Measurements from ENCODE around the gene OR2L3. TPM values are rescaled to one million over a fixed set of nuclear protein-coding genes. Genes with fewer than 3 reads are reported as not detected.
"Not testable (repeated sequence)": the region's sequence is repeated elsewhere in the genome, so short reads cannot be mapped to it uniquely, and the experiment has no call there.

The OR2L3 gene

GRCh38 chr1:248065071-248065470 is 18.4 kb downstream of the OR2L3 start:
- H3K9ac ChIP-seq (ENCODE audit: low read depth, low read length) = no peak overlapping the region
- H3K4me3 ChIP-seq (ENCODE audit: low read length) = no peak overlapping the region
- H3K27me3 ChIP-seq (ENCODE audit: control insufficient read depth, insufficient read depth, low read length) = no peaks in the 10 kb centered on the region
- no peaks in the 10 kb centered on the region for H3K4me1 ChIP-seq (ENCODE audit: control insufficient read depth, insufficient read depth, low read length)
- H3K9me3 ChIP-seq (replicated peaks; ENCODE audit: low read length) = peaks cover 2% of the 10 kb centered on the region
- no peaks in the 10 kb centered on the region for H3K36me3 ChIP-seq (ENCODE audit: insufficient read depth, low read length)
- no peak overlapping the region for H3K4me2 ChIP-seq (ENCODE audit: low read length)

GRCh38 chr1:248065604-248066003 is 19.0 kb downstream of the OR2L3 start:
- no peak overlapping the region for H3K9ac ChIP-seq (ENCODE audit: low read depth, low read length)
- H3K4me1 ChIP-seq (ENCODE audit: control insufficient read depth, insufficient read depth, low read length) = no peaks in the 10 kb centered on the region
- no peaks in the 10 kb centered on the region for H3K27me3 ChIP-seq (ENCODE audit: control insufficient read depth, insufficient read depth, low read length)
- H3K4me2 ChIP-seq (ENCODE audit: low read length) = no peak overlapping the region
- H3K36me3 ChIP-seq (ENCODE audit: insufficient read depth, low read length) = no peaks in the 10 kb centered on the region
- no peak overlapping the region for H3K4me3 ChIP-seq (ENCODE audit: low read length)
- H3K9me3 ChIP-seq (replicated peaks; ENCODE audit: low read length) = peaks cover 2% of the 10 kb centered on the region

GRCh38 chr1:248083864-248084263 is 37.2 kb downstream of the OR2L3 start:
- not testable (repeated sequence) for H3K4me2 ChIP-seq (ENCODE audit: low read length); H3K4me3 ChIP-seq (ENCODE audit: low read length); H3K36me3 ChIP-seq (ENCODE audit: insufficient read depth, low read length); H3K4me1 ChIP-seq (ENCODE audit: control insufficient read depth, insufficient read depth, low read length); H3K27me3 ChIP-seq (ENCODE audit: control insufficient read depth, insufficient read depth, low read length); H3K9ac ChIP-seq (ENCODE audit: low read depth, low read length); H3K9me3 ChIP-seq (replicated peaks; ENCODE audit: low read length)

GRCh38 chr1:248094884-248095283 is 48.2 kb downstream of the OR2L3 start, which contains the start of gene OR2L13:
Gene OR2L13, plus strand, starts transcription at chr1:248095184. Its CDS starts 4,192 bp downstream, at chr1:248099376.
- Histone ChIP-seq H3K4me1 (ENCODE audit: control insufficient read depth, insufficient read depth, low read length) (no peaks in the 10 kb centered on the region), H3K27me3 (ENCODE audit: control insufficient read depth, insufficient read depth, low read length) (no peaks in the 10 kb centered on the region), H3K4me2 (ENCODE audit: low read length) (no peak within 1 kb of the TSS), H3K9ac (ENCODE audit: low read depth, low read length) (no peak within 1 kb of the TSS), H3K4me3 (ENCODE audit: low read length) (no peak within 1 kb of the TSS), H3K9me3 (replicated peaks; ENCODE audit: low read length) (peaks cover 3% of the 10 kb centered on the region), H3K36me3 (ENCODE audit: insufficient read depth, low read length) (no peaks in the 10 kb centered on the region)

DNA sequence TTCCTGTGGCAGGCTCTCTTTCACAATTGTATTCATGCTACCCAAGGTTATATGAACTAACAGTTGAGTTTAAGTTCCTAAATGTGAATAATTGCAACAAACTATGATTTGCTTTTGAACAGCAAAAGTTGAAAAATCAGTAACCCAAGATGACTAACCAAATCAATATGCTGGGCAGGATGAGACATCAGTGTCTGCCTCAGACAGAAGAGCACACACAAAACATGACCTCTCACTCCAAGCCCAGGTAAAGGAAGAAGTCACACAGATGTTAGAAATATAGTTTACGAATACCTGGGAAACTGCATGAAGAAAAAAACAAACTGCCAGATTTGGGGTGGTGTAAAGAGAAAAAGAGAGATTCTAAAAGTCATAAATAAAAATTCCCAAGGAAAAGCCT is 51.9 kb downstream of the OR2L3 start:
- Histone ChIP-seq H3K9ac (ENCODE audit: low read depth, low read length) (no peak overlapping the region), H3K4me3 (ENCODE audit: low read length) (no peak overlapping the region), H3K9me3 (replicated peaks; ENCODE audit: low read length) (peaks cover 6% of the 10 kb centered on the region), H3K27me3 (ENCODE audit: control insufficient read depth, insufficient read depth, low read length) (no peaks in the 10 kb centered on the region), H3K4me2 (ENCODE audit: low read length) (no peak overlapping the region), H3K4me1 (ENCODE audit: control insufficient read depth, insufficient read depth, low read length) (no peaks in the 10 kb centered on the region), H3K36me3 (ENCODE audit: insufficient read depth, low read length) (no peaks in the 10 kb centered on the region)

DNA sequence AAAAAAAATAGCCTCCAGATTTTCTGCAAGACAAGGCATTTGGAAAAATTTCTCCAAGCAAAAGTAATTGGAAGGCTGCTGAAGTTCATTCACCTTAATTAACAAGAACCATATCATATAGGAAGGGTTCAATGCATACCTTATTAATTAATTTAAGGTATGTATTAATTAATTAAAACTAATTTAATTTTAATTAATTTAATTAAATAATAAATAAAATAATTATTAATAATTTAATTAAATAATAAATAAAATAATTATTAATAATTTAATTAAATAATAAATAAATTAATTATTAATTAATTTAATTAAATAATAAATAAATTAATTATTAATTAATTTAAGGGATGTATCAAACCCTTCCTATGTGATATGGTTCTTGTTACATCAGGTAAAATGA is 56.2 kb downstream of the OR2L3 start:
- Histone ChIP-seq H3K4me3 (ENCODE audit: low read length) (no peak overlapping the region), H3K9ac (ENCODE audit: low read depth, low read length) (no peak overlapping the region), H3K36me3 (ENCODE audit: insufficient read depth, low read length) (no peaks in the 10 kb centered on the region), H3K4me2 (ENCODE audit: low read length) (no peak overlapping the region), H3K9me3 (replicated peaks; ENCODE audit: low read length) (peaks cover 6% of the 10 kb centered on the region), H3K4me1 (ENCODE audit: control insufficient read depth, insufficient read depth, low read length) (no peaks in the 10 kb centered on the region), H3K27me3 (ENCODE audit: control insufficient read depth, insufficient read depth, low read length) (no peaks in the 10 kb centered on the region)

- Histone ChIP-seq H3K4me3 (ENCODE audit: low read length) (no peak overlapping the region), H3K4me2 (ENCODE audit: low read length) (no peak overlapping the region), H3K9ac (ENCODE audit: low read depth, low read length) (no peak overlapping the region), H3K36me3 (ENCODE audit: insufficient read depth, low read length) (no peaks in the 10 kb centered on the region), H3K4me1 (ENCODE audit: control insufficient read depth, insufficient read depth, low read length) (no peaks in the 10 kb centered on the region), H3K27me3 (ENCODE audit: control insufficient read depth, insufficient read depth, low read length) (no peaks in the 10 kb centered on the region), H3K9me3 (replicated peaks; ENCODE audit: low read length) (peaks cover 5% of the 10 kb centered on the region)
Measured at GRCh38 chr1:248111157-248111556, 64.5 kb downstream of the OR2L3 start.

Small RNAs within 50 kb of the gene (small RNA-seq; reads per million reads assigned to genes)
- gene RF00019 = not detected

Data from skeletal muscle satellite cell (primary cell).